Activated B cell treated with CpG ODN at 0.5 μM for 24 hours (primary cell): Measurements from ENCODE around the gene SYTL5. TPM values are rescaled to one million over a fixed set of nuclear protein-coding genes. Genes with fewer than 3 reads are reported as not detected.

Source experiments
- ATAC-seq: fragments of 200-7000 bp; cut with Tn5 transposase; one replicate; pipeline ENCODE4 v1.10.0; 2021; ENCODE audit warnings: low read depth, mild to moderate bottlenecking, moderate library complexity
- CTCF ChIA-PET: fragments of 350-600 bp; sonication (Branson Sonifier 250); formaldehyde crosslinking; loops from one replicate; lab custom pipeline; 2021; ENCODE audit warnings: antibody characterized with exemption; lab: Charles Lee
- POLR2A ChIA-PET: fragments of 350-600 bp; sonication (Branson Sonifier 250); formaldehyde crosslinking; loops from one replicate; lab custom pipeline; 2021; ENCODE audit warnings: antibody characterized with exemption; lab: Charles Lee
- DNase-seq: peaks from one replicate; pipeline ENCODE4 v3.0.0; 2022
- H3K27ac Mint-ChIP-seq: one replicate; pipeline ENCODE4 v1.8.0; 2020; ENCODE audit warnings: mixed read lengths
- H3K27me3 Mint-ChIP-seq: one replicate; pipeline ENCODE4 v1.8.0; 2021; ENCODE audit warnings: mixed read lengths
- H3K36me3 Mint-ChIP-seq: one replicate; pipeline ENCODE4 v1.8.0; 2021; ENCODE audit warnings: low read depth, mixed read lengths
- H3K4me1 Mint-ChIP-seq: one replicate; pipeline ENCODE4 v1.8.0; 2021; ENCODE audit warnings: mixed read lengths
- H3K4me3 Mint-ChIP-seq: one replicate; pipeline ENCODE4 v1.8.0; 2020; ENCODE audit warnings: mild to moderate bottlenecking, mixed read lengths
- H3K9me3 Mint-ChIP-seq: one replicate; pipeline ENCODE4 v1.8.0; 2020; ENCODE audit warnings: mixed read lengths
- CTCF ChIP-seq: fragments of 200-600 bp; IDR thresholded peaks from one replicate; pipeline ENCODE4 v1.8.0; 2022; ENCODE audit warnings: antibody characterized with exemption, mild to moderate bottlenecking
- intact Hi-C: fragments of 100-400 bp; cut with micrococcal nuclease; formaldehyde crosslinking; loops from one replicate; pipeline ENCODE4 v1.15.1; 2024
- total RNA-seq: library from RNA; stranded (reverse); gene quantifications from 2 replicates; pipeline ENCODE4 v1.2.3, GENCODE V29; 2022

SYTL5 gene
- total RNA-seq, 1 donor from 2014 or later: not detected

GRCh38 chrX:38085813-38086212 is 79.5 kb downstream of the SYTL5 start:
- Mint-ChIP-seq H3K27ac (no peak overlapping the region), H3K4me1 (no peaks in the 10 kb centered on the region), H3K36me3 (no peaks in the 10 kb centered on the region), H3K4me3 (no peak overlapping the region), H3K27me3 (no peaks in the 10 kb centered on the region), H3K9me3 (no peaks in the 10 kb centered on the region)
- DNase-seq (no peak), ATAC-seq (no peak)
- CTCF ChIA-PET: no interaction called here
- intact Hi-C loops: no loop called here
- POLR2A ChIA-PET: no interaction called here
- no peak for TF ChIP-seq CTCF

GRCh38 chrX:38086451-38087215 is 80.3 kb downstream of the SYTL5 start:
- Mint-ChIP-seq H3K27ac (no peak overlapping the region), H3K27me3 (no peaks in the 10 kb centered on the region), H3K9me3 (no peaks in the 10 kb centered on the region), H3K4me1 (no peaks in the 10 kb centered on the region), H3K36me3 (no peaks in the 10 kb centered on the region), H3K4me3 (no peak overlapping the region)
- CTCF ChIA-PET: no interaction called here
- DNase-seq: no peak
- intact Hi-C loops: no loop called here
- TF ChIP-seq CTCF: no peak
- POLR2A ChIA-PET: no interaction called here
- no peak for ATAC-seq

GRCh38 chrX:38087594-38087993 is 81.2 kb downstream of the SYTL5 start:
- CTCF ChIA-PET: no interaction called here
- ATAC-seq: no peak
- no peak overlapping the region for H3K27ac Mint-ChIP-seq

GRCh38 chrX:38089173-38089982 is 83.0 kb downstream of the SYTL5 start:
- intact Hi-C loops: no loop called here
- no peak overlapping the region for H3K4me3 Mint-ChIP-seq
- no peaks in the 10 kb centered on the region for H3K9me3 Mint-ChIP-seq
- ChIA-PET CTCF (no interaction called here), POLR2A (no interaction called here)
- DNase-seq (no peak), ATAC-seq (no peak)
- H3K27me3 Mint-ChIP-seq: no peaks in the 10 kb centered on the region
- no peaks in the 10 kb centered on the region for H3K36me3 Mint-ChIP-seq
- no peaks in the 10 kb centered on the region for H3K4me1 Mint-ChIP-seq
- no peak for TF ChIP-seq CTCF
- H3K27ac Mint-ChIP-seq: no peak overlapping the region

More at GRCh38 chrX:38087594-38087993, 81.2 kb downstream of the SYTL5 start:
- H3K9me3 Mint-ChIP-seq: no peaks in the 10 kb centered on the region
- no peaks in the 10 kb centered on the region for H3K4me1 Mint-ChIP-seq
- no peaks in the 10 kb centered on the region for H3K36me3 Mint-ChIP-seq
- DNase-seq: no peak
- intact Hi-C loops: no loop called here
- no peak overlapping the region for H3K4me3 Mint-ChIP-seq
- TF ChIP-seq CTCF: no peak
- POLR2A ChIA-PET: no interaction called here
- no peaks in the 10 kb centered on the region for H3K27me3 Mint-ChIP-seq

GRCh38 chrX:38095971-38096529 is 89.7 kb downstream of the SYTL5 start:
- no peak for DNase-seq
- CTCF ChIA-PET: no interaction called here
- H3K4me1 Mint-ChIP-seq: no peaks in the 10 kb centered on the region
- TF ChIP-seq CTCF: no peak
- POLR2A ChIA-PET: no interaction called here
- intact Hi-C loops: no loop called here
- H3K27ac Mint-ChIP-seq: no peak overlapping the region
- no peak overlapping the region for H3K4me3 Mint-ChIP-seq
- no peaks in the 10 kb centered on the region for H3K27me3 Mint-ChIP-seq
- peaks cover 3% of the 10 kb centered on the region for H3K9me3 Mint-ChIP-seq
- no peaks in the 10 kb centered on the region for H3K36me3 Mint-ChIP-seq
- ATAC-seq: no peak
